GM19397 (cell line): Measurements from ENCODE around the gene SLC35A5.

Source experiments
- ATAC-seq: cut with Tn5 transposase; IDR thresholded peaks from one replicate; pipeline ENCODE4 v1.9.1; 2021; ENCODE audit warnings: mild to moderate bottlenecking, moderate library complexity; ENCODE audit not compliant: unreplicated experiment

SLC35A5 gene

GRCh38 chr3:112569265-112569664 is 7.4 kb downstream of the SLC35A5 start:
- ATAC-seq = no peak

- ATAC-seq = no peak
These were observed 10.9 kb downstream of the SLC35A5 start for GRCh38 chr3:112572701-112573100.

- ATAC-seq = no peak
These were observed 17.4 kb downstream of the SLC35A5 start for GRCh38 chr3:112579232-112579631.

GRCh38 chr3:112579697-112580096 is 17.9 kb downstream of the SLC35A5 start:
- ATAC-seq = no peak

- no peak for ATAC-seq
These were observed 20.5 kb downstream of the SLC35A5 start for GRCh38 chr3:112582244-112582874.

GRCh38 chr3:112583105-112583504 is 21.3 kb downstream of the SLC35A5 start:
- ATAC-seq = no peak

GRCh38 chr3:112585782-112586181 is 23.9 kb downstream of the SLC35A5 start:
- ATAC-seq = no peak

- ATAC-seq = no peak
These were observed 25.5 kb downstream of the SLC35A5 start for GRCh38 chr3:112587336-112587735.

- no peak for ATAC-seq
These were observed 31.4 kb downstream of the SLC35A5 start for GRCh38 chr3:112593258-112593657.

- no peak for ATAC-seq
These were observed 33.0 kb downstream of the SLC35A5 start for GRCh38 chr3:112594856-112595255.

GRCh38 chr3:112597945-112598344 is 36.1 kb downstream of the SLC35A5 start:
- no peak for ATAC-seq

GRCh38 chr3:112598731-112599130 is 36.9 kb downstream of the SLC35A5 start:
- no peak for ATAC-seq

GRCh38 chr3:112602217-112602838 is 40.5 kb downstream of the SLC35A5 start:
- ATAC-seq = peak; percentile 70

- no peak for ATAC-seq
These were observed 42.7 kb downstream of the SLC35A5 start for GRCh38 chr3:112604536-112604935.

GRCh38 chr3:112605285-112605684 is 43.4 kb downstream of the SLC35A5 start:
- ATAC-seq = no peak

GRCh38 chr3:112606098-112606497 is 44.3 kb downstream of the SLC35A5 start:
- ATAC-seq = no peak

- no peak for ATAC-seq
These were observed 46.0 kb downstream of the SLC35A5 start for GRCh38 chr3:112607863-112608262.

GRCh38 chr3:112610121-112610520 is 48.3 kb downstream of the SLC35A5 start:
- ATAC-seq = no peak

GRCh38 chr3:112611752-112612515 is 50.1 kb downstream of the SLC35A5 start:
- ATAC-seq = no peak

GRCh38 chr3:112615989-112616731 is 54.3 kb downstream of the SLC35A5 start:
- ATAC-seq = no peak

GRCh38 chr3:112617285-112617684 is 55.4 kb downstream of the SLC35A5 start:
- no peak for ATAC-seq
